GM20000 (cell line): ENCODE data around the gene TMEM171.

Experiments
- DNase-seq: peaks from one replicate; pipeline ENCODE4 v3.0.0; 2012; ENCODE audit warnings: low spot score
- CTCF ChIP-seq: IDR thresholded peaks from 2 replicates; pipeline ENCODE4 v1.5.1; 2012; ENCODE audit warnings: mild to moderate bottlenecking, control low read depth; ENCODE audit errors: extremely low read depth, missing control alignments

TMEM171 gene

GRCh38 chr5:73114044-73114688 lies 6.2 kb upstream of the TMEM171 start:
- no peak for DNase-seq
- TF ChIP-seq CTCF: no peak

- no peak for DNase-seq
Measured at GRCh38 chr5:73115399-73116051, 4.8 kb upstream of the TMEM171 start.

GRCh38 chr5:73116506-73116905 lies 3.9 kb upstream of the TMEM171 start:
- TF ChIP-seq CTCF: no peak
- no peak for DNase-seq

More at GRCh38 chr5:73115399-73116051, 4.8 kb upstream of the TMEM171 start:
- TF ChIP-seq CTCF: no peak

- TF ChIP-seq CTCF: no peak
- no peak for DNase-seq
Measured at GRCh38 chr5:73117088-73117740, 3.2 kb upstream of the TMEM171 start.

GRCh38 chr5:73118391-73118973 lies 1.9 kb upstream of the TMEM171 start:
- DNase-seq: no peak
- TF ChIP-seq CTCF: no peak

GRCh38 chr5:73119451-73120157 lies 771 bp upstream of the TMEM171 start:
- TF ChIP-seq CTCF: no peak
- no peak for DNase-seq
